Right lobe of liver (tissue), 6 donors: ENCODE results near the gene KLRG1. TPM values are rescaled to one million over a fixed set of nuclear protein-coding genes. Genes with fewer than 3 reads are reported as not detected.

Source experiments
- ATAC-seq, 4 donors: fragments of 200-7000 bp; cut with Tn5 transposase; one replicate each; pipeline ENCODE4 v1.9.1; 2020; ENCODE audit warnings: mild to moderate bottlenecking in 4 of 4, moderate library complexity in 4 of 4
- DNase-seq, 3 donors: peaks; one replicate each; pipeline ENCODE4 v3.0.0-alpha.2; 2020
- H3K27ac ChIP-seq, 3 donors: fragments of 200-600 bp; one replicate each; pipeline ENCODE4 v1.8.0; 2022
- H3K27me3 ChIP-seq, 2 donors: fragments of 200-600 bp; one replicate each; pipeline ENCODE4 v1.8.0; 2022
- H3K36me3 ChIP-seq, 4 donors: fragments of 200-600 bp; sonication (generic) in 1 of 4; one replicate each; pipeline versions ENCODE4 v1.5.1 to v1.8.0; 2017 to 2022; ENCODE audit warnings: control low read depth in 1 of 4
- H3K4me1 ChIP-seq, 4 donors: fragments of 200-600 bp; sonication (generic) in 1 of 4; one replicate each; pipeline versions ENCODE4 v1.5.1 to v1.8.0; 2017 to 2022; ENCODE audit warnings: control low read depth in 1 of 4
- H3K4me3 ChIP-seq, 3 donors: fragments of 200-600 bp; one replicate each; pipeline ENCODE4 v1.8.0; 2022
- H3K9me3 ChIP-seq, 4 donors: fragments of 200-600 bp; sonication (generic) in 1 of 4; one replicate each; pipeline versions ENCODE4 v1.5.1 to v1.8.0; 2017 to 2022; ENCODE audit warnings: control low read depth in 1 of 4
- CTCF ChIP-seq, 4 donors: fragments of 200-600 bp in 3 of 4; fragments of 450-650 bp in 1 of 4; IDR thresholded peaks; one replicate each; pipeline versions ENCODE4 v1.5.1 to v1.8.0; 2016 to 2022; ENCODE audit warnings: antibody characterized with exemption in 4 of 4, mild to moderate bottlenecking in 2 of 4
- POLR2A ChIP-seq: fragments of 450-650 bp; IDR thresholded peaks from one replicate; pipeline ENCODE4 v1.6.1; 2017; ENCODE audit warnings: antibody characterized with exemption, mild to moderate bottlenecking
- WGBS: methylation state at CpG from one replicate; pipeline ENCODE4 v1.1.6; 2018; ENCODE audit warnings: low coverage, low lambda C conversion rate; ENCODE audit not compliant: insufficient coverage; ENCODE audit errors: missing lambda C conversion rate; 5-methylcytosine and 5-hydroxymethylcytosine counted together
- intact Hi-C, 2 donors: fragments of 100-400 bp; cut with DNase I; formaldehyde crosslinking; loops; one replicate each; pipeline versions ENCODE4 v1.11.2 to v1.14.1; 2022
- long read RNA-seq: library from polyadenylated mRNA; unstranded; transcript quantifications from one replicate; pipeline ENCODE4 v2.0.0, GENCODE V29; 2019
- total RNA-seq, 6 experiments: library from RNA; depleted of rRNA in 2 of 6; stranded (reverse); fragments of >200 nt in 2 of 6; fragmentation: NEBNext Ultra II Directional in 3 of 6; extraction: Animal tissue kit (Norgen Biotek cat#: 25700) in 3 of 6; gene quantifications; one replicate each; pipeline versions ENCODE4 v1.1.0 to v1.2.4, GENCODE V29; 2016 to 2023
- donor health status: DM: no; HTN: yes; CAD: no.
- donor health status: DM: no; HTN: no; CAD: no.
- donor health status: DM: no; HTN: no; CAD: no.
- donor health status: DM: no; HTN: yes; CAD: no.
- donor health status: DM: no; HTN: yes; CAD: no.

Gene KLRG1
- total RNA-seq = 1 to 10 TPM; 1.3 to 2.7 (median 1.6) TPM
- long read RNA-seq = 0 reads

GRCh38 chr12:8989413-8989812, at the start of gene KLRG1:
Gene KLRG1 (plus strand): TSS chr12:8989546. CDS start chr12:8989636, 90 bp downstream.
- Histone ChIP-seq H3K4me1 (no peaks in the 10 kb centered on the region), H3K36me3 (no peaks in the 10 kb centered on the region), H3K27me3 (no peaks in the 10 kb centered on the region), H3K9me3 (no peaks in the 10 kb centered on the region), H3K4me3 (no peak within 1 kb of the TSS), H3K27ac (no peak within 1 kb of the TSS)
- DNase-seq (no peak), ATAC-seq (peak in 1 of 4 donors; percentile 28)
- no peak for TF ChIP-seq POLR2A
- TF ChIP-seq CTCF (IDR thresholded peaks at IDR 0.05) = no peak
- WGBS = 40% methylated on average over 2 of the region's 2 CpGs
- intact Hi-C loops = no loop called here

- no peak for DNase-seq
- H3K36me3 ChIP-seq = peaks cover 0 to 47% (median 19%) of the 10 kb centered on the region in 4 donors
- TF ChIP-seq CTCF (IDR thresholded peaks at IDR 0.05) (no peak), POLR2A (no peak)
- intact Hi-C loops = no loop called here
- no peak overlapping the region for H3K27ac ChIP-seq
- peaks cover 0 to 7% (median 0%) of the 10 kb centered on the region in 4 donors for H3K4me1 ChIP-seq
- H3K4me3 ChIP-seq = no peak overlapping the region
- ATAC-seq = no peak
- WGBS = 73% methylated on average over 4 of the region's 5 CpGs
- no peaks in the 10 kb centered on the region for H3K27me3 ChIP-seq
- H3K9me3 ChIP-seq = no peaks in the 10 kb centered on the region
Observed at GRCh38 chr12:8941691-8942478, 47.5 kb upstream of the KLRG1 start.

GRCh38 chr12:8943565-8944186, 45.7 kb upstream of the KLRG1 start:
- Histone ChIP-seq H3K4me1 (peaks cover 0 to 25% (median 9%) of the 10 kb centered on the region in 4 donors), H3K27ac (no peak overlapping the region), H3K27me3 (no peaks in the 10 kb centered on the region), H3K4me3 (no peak overlapping the region), H3K36me3 (peaks cover 0 to 47% (median 19%) of the 10 kb centered on the region in 4 donors), H3K9me3 (no peaks in the 10 kb centered on the region)
- TF ChIP-seq POLR2A = no peak
- no peak for TF ChIP-seq CTCF (IDR thresholded peaks at IDR 0.05)
- ATAC-seq (no peak), DNase-seq (no peak)
- intact Hi-C loops = no loop called here
- 87% methylated on average over 8 of the region's 10 CpGs for WGBS

- H3K27ac ChIP-seq = no peak overlapping the region
- H3K4me3 ChIP-seq = no peak overlapping the region
- TF ChIP-seq POLR2A (no peak), CTCF (IDR thresholded peaks at IDR 0.05) (no peak)
- ATAC-seq (no peak), DNase-seq (no peak)
- H3K27me3 ChIP-seq = no peaks in the 10 kb centered on the region
- no peaks in the 10 kb centered on the region for H3K9me3 ChIP-seq
- 8% methylated on average over 1 of the region's 1 CpG for WGBS
- peaks cover 0 to 40% (median 19%) of the 10 kb centered on the region in 4 donors for H3K36me3 ChIP-seq
- intact Hi-C loops = no loop called here
- H3K4me1 ChIP-seq = peaks cover 0 to 27% (median 9%) of the 10 kb centered on the region in 4 donors
Observed at GRCh38 chr12:8946733-8947132, 42.6 kb upstream of the KLRG1 start.
